OCI-LY3 (cell line): ENCODE data around the gene KAZN.

ENCODE experiments used
- H2AFZ ChIP-seq: fragments of 200-600, 300-600 bp; shearing (Covaris generic); 2 replicates; pipeline ENCODE4 v1.6.0; 2014; ENCODE audit warnings: antibody characterized with exemption, low read depth, low read length
- H3K27ac ChIP-seq: fragments of 200-600, 300-600 bp; sonication (generic); 2 replicates; pipeline ENCODE4 v1.5.1; 2014; ENCODE audit warnings: mild to moderate bottlenecking, low read length, moderate library complexity, mixed read lengths
- H3K27me3 ChIP-seq: fragments of 200-600, 300-600 bp; sonication (generic); 2 replicates; pipeline ENCODE4 v1.6.1; 2014; ENCODE audit warnings: low read depth, low read length, mixed read lengths
- H3K36me3 ChIP-seq: fragments of 200-600, 300-600 bp; sonication (generic); replicated peaks from 2 replicates; pipeline ENCODE3; 2014; ENCODE audit warnings: low read depth, low read length, mixed read lengths
- H3K4me1 ChIP-seq: fragments of 300-600, 200-600 bp; sonication (generic); 2 replicates; pipeline ENCODE4 v1.6.1; 2014; ENCODE audit warnings: low read length, mixed read lengths
- H3K4me2 ChIP-seq: fragments of 200-600, 300-600 bp; sonication (generic); 2 replicates; pipeline ENCODE4 v1.6.1; 2014; ENCODE audit warnings: low read length, mixed read lengths
- H3K4me3 ChIP-seq: fragments of 300-600, 200-600 bp; sonication (generic); 2 replicates; pipeline ENCODE4 v1.5.1; 2014; ENCODE audit warnings: antibody characterized with exemption, mild to moderate bottlenecking, low read length, moderate library complexity
- H3K79me2 ChIP-seq: fragments of 300-600, 200-600 bp; shearing (Covaris generic); 2 replicates; pipeline ENCODE4 v1.6.1; 2014; ENCODE audit warnings: mild to moderate bottlenecking, low read length, mixed read lengths
- H3K9ac ChIP-seq: fragments of 300-600, 200-600 bp; shearing (Covaris generic); 2 replicates; pipeline ENCODE4 v1.6.0; 2014; ENCODE audit warnings: mild to moderate bottlenecking, low read length, moderate library complexity
- H3K9me3 ChIP-seq: fragments of 200-600, 300-600 bp; shearing (Covaris generic); 2 replicates; pipeline ENCODE4 v1.6.1; 2014; ENCODE audit warnings: low read length, mixed read lengths; ENCODE audit not compliant: insufficient read depth
- H4K20me1 ChIP-seq: fragments of 200-600, 300-600 bp; sonication (generic); 2 replicates; pipeline ENCODE4 v1.6.1; 2016; ENCODE audit warnings: low read length, mixed read lengths; ENCODE audit not compliant: insufficient read depth
- CTCF ChIP-seq: fragments of 200-600, 300-600 bp; sonication (generic); IDR thresholded peaks from 2 replicates; pipeline ENCODE4 v1.5.1; 2014; ENCODE audit warnings: antibody characterized with exemption, low read length, low read depth
- EZH2phosphoT487 ChIP-seq: fragments of 200-600 bp; shearing (Covaris generic); IDR thresholded peaks from 2 replicates; pipeline ENCODE4 v1.6.1; 2018; ENCODE audit warnings: antibody characterized with exemption, mixed run types, low read depth

KAZN gene

GRCh38 chr1:14726606-14727005 lies 128.1 kb downstream of the KAZN start:
- no peaks in the 10 kb centered on the region for H4K20me1 ChIP-seq
- no peak overlapping the region for H3K27ac ChIP-seq
- H3K36me3 ChIP-seq: no peaks in the 10 kb centered on the region
- no peak overlapping the region for H3K4me2 ChIP-seq
- no peaks in the 10 kb centered on the region for H3K79me2 ChIP-seq
- TF ChIP-seq EZH2phosphoT487 (no peak), CTCF (no peak)
- H3K4me1 ChIP-seq: no peaks in the 10 kb centered on the region
- no peak overlapping the region for H3K4me3 ChIP-seq
- H3K9me3 ChIP-seq: no peaks in the 10 kb centered on the region
- H2AFZ ChIP-seq: no peak overlapping the region
- no peak overlapping the region for H3K9ac ChIP-seq
- H3K27me3 ChIP-seq: no peaks in the 10 kb centered on the region

- Histone ChIP-seq H3K4me2 (no peak overlapping the region), H3K4me3 (no peak overlapping the region), H3K79me2 (no peaks in the 10 kb centered on the region), H3K36me3 (no peaks in the 10 kb centered on the region), H3K9me3 (no peaks in the 10 kb centered on the region), H3K4me1 (peaks cover 9% of the 10 kb centered on the region), H4K20me1 (no peaks in the 10 kb centered on the region), H3K27me3 (no peaks in the 10 kb centered on the region), H3K27ac (no peak overlapping the region), H3K9ac (no peak overlapping the region), H2AFZ (no peak overlapping the region)
- TF ChIP-seq EZH2phosphoT487: no peak
- no peak for TF ChIP-seq CTCF
Observed at GRCh38 chr1:14728516-14728915, 130.0 kb downstream of the KAZN start.

- Histone ChIP-seq H3K9ac (no peak overlapping the region), H2AFZ (no peak overlapping the region), H3K4me2 (peak overlapping the region; percentile 61), H3K27ac (no peak overlapping the region), H3K4me1 (peaks cover 12% of the 10 kb centered on the region), H3K4me3 (peak overlapping the region; percentile 58), H4K20me1 (no peaks in the 10 kb centered on the region), H3K27me3 (no peaks in the 10 kb centered on the region), H3K36me3 (no peaks in the 10 kb centered on the region), H3K9me3 (no peaks in the 10 kb centered on the region), H3K79me2 (no peaks in the 10 kb centered on the region)
- TF ChIP-seq CTCF (no peak), EZH2phosphoT487 (no peak)
Observed at GRCh38 chr1:14732728-14733047, 134.2 kb downstream of the KAZN start.

- Histone ChIP-seq H3K36me3 (no peaks in the 10 kb centered on the region), H2AFZ (0 out of 2 replicates have a peak overlapping the region, but pooled peaks have one; percentile 0), H3K9ac (no peak overlapping the region), H3K4me1 (peaks cover 12% of the 10 kb centered on the region), H3K4me3 (peak overlapping the region; percentile 58), H3K27ac (no peak overlapping the region), H4K20me1 (no peaks in the 10 kb centered on the region), H3K9me3 (no peaks in the 10 kb centered on the region), H3K4me2 (peak overlapping the region; percentile 61), H3K79me2 (no peaks in the 10 kb centered on the region), H3K27me3 (no peaks in the 10 kb centered on the region)
- TF ChIP-seq EZH2phosphoT487 (no peak), CTCF (no peak)
Observed at GRCh38 chr1:14733048-14733778, 134.7 kb downstream of the KAZN start.
